Activated T-helper 1 cell treated with Interleukin-2 at 50 U/mL for 16 hours (primary cell): Measurements from ENCODE around the gene METTL21A.
A peak's percentile ranks its signal among the peaks of the same experiment; 100 is the strongest.
"Not testable (repeated sequence)": the region's sequence is repeated elsewhere in the genome, so short reads cannot be mapped to it uniquely, and the experiment has no call there.

Source experiments
- DNase-seq: peaks from one replicate; pipeline ENCODE4 v3.0.0-alpha.2; 2020; ENCODE audit warnings: low read depth

The METTL21A gene

GRCh38 chr2:207625014-207625907 is at the start of gene METTL21A:
TSS of gene METTL21A (minus strand) at chr2:207625394. CDS start at chr2:207624375, 1,019 bp downstream.
- DNase-seq, result peak; percentile 93

GRCh38 chr2:207674826-207675225 is 49.6 kb upstream of the METTL21A start:
- no peak for DNase-seq

GRCh38 chr2:207674266-207674774 is 49.1 kb upstream of the METTL21A start:
- DNase-seq, result no peak

DNA sequence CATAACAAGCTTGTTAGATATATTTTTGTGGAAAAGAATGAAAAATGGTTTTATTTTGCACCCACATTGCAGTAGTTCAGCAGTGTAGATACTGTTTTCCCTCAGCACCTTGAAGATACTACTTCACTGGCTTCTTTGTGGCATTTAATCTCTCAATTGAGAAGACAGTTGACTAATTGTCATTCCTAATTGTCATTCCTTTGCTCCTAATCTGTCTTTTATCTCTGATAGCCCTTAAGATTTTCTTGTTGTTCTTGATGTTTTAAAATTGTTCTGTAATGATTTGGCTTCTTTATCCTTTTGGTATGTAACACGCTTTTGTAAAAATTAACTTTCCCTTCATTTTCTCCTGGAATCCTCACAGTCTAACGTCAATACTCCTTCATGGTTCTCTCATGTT is 48.2 kb upstream of the METTL21A start:
- DNase-seq, result no peak

GRCh38 chr2:207670887-207671286 is 45.7 kb upstream of the METTL21A start:
- no peak for DNase-seq

GRCh38 chr2:207663870-207664545 is 38.8 kb upstream of the METTL21A start:
- DNase-seq, result no peak

DNA sequence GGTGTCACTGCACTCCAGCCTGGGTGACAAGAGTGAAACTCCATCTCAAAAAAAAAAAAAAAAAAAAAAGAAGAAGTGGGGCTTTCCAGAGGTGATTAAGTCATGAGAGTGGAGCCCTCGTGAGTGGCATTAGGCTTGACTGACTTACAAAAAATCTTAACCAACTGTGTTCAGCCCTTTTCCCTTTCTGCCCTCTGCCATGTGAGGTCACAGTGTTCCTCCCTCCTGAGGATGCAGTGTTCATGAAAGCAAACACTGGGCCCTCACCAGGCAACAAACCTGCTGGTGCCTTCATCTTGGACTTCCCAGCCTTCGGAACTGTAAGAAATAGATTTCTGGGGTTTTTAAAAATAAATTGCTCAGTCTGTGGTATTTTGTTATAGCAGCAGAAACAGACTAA is 37.0 kb upstream of the METTL21A start:
- DNase-seq, result no peak

DNA sequence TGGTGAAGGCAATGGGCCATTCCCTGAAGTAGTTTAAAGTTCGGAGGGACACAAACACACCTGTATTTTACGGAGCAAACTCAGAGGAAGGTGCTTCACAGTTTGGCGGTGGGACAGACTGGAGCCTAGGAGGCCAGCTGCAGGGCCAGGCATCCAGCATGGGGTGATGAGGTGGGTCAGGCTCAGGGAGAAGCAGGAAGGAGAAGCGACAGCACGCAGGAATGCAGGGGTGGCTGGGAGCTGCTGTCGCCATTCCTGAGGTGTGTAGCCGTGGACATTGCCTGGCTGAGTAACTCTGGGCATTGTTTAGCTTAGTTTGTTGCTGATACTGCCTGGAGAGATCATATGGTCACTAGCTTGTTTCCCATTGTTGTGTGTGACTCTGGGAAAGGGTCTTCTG is 35.8 kb upstream of the METTL21A start:
- no peak for DNase-seq

GRCh38 chr2:207658156-207658555 is 33.0 kb upstream of the METTL21A start:
- DNase-seq, result no peak

GRCh38 chr2:207655000-207655399 is 29.8 kb upstream of the METTL21A start:
- DNase-seq, result no peak

DNA sequence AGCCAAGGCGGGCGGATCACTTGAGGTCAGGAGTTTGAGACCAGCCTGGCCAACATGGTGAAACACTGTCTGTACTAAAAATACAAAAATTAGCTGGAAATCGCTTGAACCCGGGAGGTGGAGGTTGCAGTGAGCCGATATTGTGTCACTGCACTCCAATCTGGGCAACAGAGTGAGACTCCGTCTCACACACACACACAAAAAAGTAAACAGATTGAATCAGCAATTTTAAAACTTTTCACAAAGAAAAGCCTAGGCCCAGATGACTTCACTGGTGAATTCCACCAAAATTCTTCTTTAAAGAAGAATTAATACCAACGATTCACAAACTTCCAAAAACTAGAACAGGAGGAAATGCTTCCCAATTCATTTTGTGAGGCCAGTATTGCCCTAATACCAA is 21.4 kb upstream of the METTL21A start:
- DNase-seq, result not testable (repeated sequence)

DNA sequence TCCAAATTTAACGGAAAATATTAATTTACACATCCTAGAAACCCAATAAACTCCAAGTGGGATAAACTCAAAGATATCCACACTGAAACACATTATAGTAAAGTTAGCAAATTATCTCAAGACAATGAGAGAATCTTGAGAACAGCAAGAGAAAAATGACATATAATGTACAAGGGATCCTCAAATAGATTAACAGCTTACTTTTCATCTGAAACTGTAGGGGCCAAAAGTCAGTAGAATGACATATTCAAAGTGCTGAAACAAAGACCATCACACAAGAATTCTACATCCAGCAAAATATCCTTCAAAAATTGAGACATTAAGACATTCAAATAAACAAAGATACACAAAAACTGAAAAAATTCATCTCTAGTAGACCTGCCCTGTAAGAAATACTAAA is 18.7 kb upstream of the METTL21A start:
- no peak for DNase-seq

DNA sequence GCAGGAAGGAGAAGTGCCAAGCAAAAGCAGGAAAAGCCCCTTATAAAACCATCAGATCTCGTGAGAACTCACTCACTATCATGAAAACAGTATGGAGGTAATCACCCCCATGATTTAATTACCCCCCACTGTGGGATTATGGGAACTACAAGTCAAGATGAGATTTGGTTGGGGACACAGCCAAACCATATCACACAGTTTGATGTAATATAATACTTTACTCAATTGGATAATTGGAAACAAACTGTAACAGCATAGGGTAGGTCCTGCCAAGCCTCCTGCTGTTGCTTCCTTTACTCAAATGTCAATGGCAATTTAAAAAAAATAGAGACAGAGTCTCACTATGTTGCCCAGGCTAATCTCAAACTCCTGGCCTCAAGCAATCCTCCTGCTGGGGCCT is 15.5 kb upstream of the METTL21A start:
- no peak for DNase-seq

GRCh38 chr2:207640160-207640559 is 15.0 kb upstream of the METTL21A start:
- no peak for DNase-seq

DNA sequence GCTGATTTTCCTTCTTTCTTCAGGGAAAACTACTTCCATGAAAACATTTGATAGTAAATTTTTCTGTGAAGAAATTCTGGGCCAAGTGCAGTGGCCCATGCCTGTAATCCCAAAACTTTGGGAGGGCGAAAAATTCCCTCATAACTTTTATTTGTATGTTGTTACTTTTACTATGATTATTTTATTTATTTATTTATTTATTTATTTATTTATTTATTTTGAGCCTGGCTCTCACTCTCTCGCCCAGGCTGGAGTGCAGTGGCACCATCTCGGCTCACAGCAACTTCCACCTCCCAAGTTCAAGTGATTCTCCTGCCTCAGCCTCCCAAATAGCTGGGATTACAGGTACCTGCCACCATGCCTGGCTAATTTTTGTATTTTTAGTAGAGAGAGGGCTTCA is 14.1 kb upstream of the METTL21A start:
- not testable (repeated sequence) for DNase-seq

GRCh38 chr2:207635468-207636200 is 10.4 kb upstream of the METTL21A start:
- DNase-seq, result no peak

DNA sequence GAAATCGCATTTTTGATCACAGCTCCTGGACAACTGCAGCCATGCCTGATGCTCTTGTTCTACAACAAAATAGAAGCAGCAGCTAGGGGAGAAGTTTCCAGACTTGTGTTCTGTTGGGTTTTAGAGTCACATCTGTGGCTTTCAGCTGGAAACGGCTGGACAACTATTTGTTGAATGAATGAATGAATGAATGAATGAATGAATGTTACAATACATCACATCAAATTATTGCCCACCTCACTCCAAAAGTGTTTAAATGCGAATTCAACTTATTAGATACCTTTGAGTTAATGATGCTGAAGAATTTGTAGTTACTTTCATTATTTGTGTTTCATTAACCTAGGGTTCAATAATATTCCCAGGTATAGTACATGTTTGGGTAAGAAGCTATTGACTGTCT is 8.5 kb upstream of the METTL21A start:
- DNase-seq, result no peak

DNA sequence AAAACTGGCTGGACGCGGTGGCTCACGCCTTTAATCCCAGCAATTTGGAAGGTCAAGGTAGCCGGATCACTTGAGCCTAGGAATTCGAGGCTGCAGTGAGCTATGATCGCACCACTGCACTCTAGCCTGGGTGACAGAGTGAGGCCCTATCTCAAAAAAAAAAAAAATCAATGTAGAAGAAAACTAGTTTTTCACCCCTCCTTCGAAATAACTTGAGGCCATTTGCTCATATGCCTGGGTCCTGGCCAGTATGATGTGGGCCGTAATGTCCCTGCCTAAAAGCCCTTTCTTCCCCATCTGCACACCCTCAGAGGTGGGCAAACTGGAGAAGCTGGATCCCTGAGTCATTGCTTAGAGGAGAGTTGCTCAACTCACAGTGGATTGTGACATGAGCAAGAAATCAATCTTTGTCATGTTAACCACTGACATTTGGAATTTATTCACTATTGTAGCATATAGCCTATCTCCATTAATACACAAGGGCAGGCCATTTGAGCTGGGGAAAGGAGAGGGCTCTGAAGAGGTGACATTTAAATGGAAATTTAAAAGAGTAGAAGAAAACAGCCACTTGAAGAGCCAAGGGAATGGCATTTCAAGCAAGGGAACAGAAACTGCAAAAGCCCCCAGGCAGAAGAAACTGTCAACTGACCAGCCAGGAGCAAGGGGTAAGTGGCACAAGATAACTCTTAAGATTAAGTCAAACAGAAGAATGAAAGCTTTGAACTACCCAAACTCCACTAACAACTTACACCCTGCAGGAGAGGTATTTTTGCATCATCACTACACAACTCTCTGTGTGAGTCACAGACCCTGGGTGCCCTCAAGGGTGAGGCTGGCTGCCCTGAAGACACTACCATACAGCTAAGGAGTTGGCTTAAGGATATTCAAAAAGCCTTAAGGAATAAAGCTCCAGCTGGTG is 7.6 kb upstream of the METTL21A start:
- DNase-seq, result no peak

- DNase-seq, result no peak
Measured at GRCh38 chr2:207630491-207630890, 5.3 kb upstream of the METTL21A start.

DNA sequence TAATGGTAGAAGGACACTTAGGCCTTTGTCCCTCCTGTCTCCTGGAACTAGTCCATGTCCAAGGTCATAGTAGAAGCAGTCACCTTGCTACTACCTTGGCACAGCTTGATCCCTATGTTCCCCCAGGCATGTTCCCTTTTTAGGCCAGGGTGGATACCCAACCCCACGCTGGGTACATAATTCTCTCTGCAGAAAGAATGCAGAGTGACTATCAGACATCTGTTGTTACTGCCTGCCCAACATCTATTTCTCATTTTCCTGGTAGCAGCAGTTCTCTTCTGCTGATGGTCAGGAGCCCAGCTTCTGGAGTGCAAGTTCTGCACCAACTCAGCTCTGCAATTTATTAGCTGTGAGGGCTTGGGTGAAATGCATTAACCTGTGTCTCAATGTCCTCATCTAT is 4.4 kb upstream of the METTL21A start:
- DNase-seq, result no peak
